KMS-11 (cell line): ENCODE data around the gene DUSP22.

Experiments
- H2AFZ ChIP-seq: fragments of 200-600 bp; sonication (generic); 2 replicates; pipeline ENCODE4 v1.6.1; 2016; ENCODE audit warnings: antibody characterized with exemption, mixed run types, low read depth
- H3K27ac ChIP-seq: fragments of 200-600 bp; sonication (generic); 2 replicates; pipeline ENCODE4 v1.6.1; 2016; ENCODE audit warnings: mild to moderate bottlenecking, mixed run types
- H3K27me3 ChIP-seq: fragments of 200-600 bp; sonication (generic); 2 replicates; pipeline ENCODE4 v1.6.1; 2017; ENCODE audit warnings: mild to moderate bottlenecking, low read depth, mixed run types, moderate library complexity; ENCODE audit not compliant: insufficient read depth
- H3K36me3 ChIP-seq: fragments of 200-600 bp; sonication (generic); 2 replicates; pipeline ENCODE4 v1.6.1; 2017; ENCODE audit warnings: mild to moderate bottlenecking, mixed run types; ENCODE audit not compliant: insufficient read depth
- H3K4me1 ChIP-seq: fragments of 200-600 bp; sonication (generic); 2 replicates; pipeline ENCODE4 v1.6.1; 2016; ENCODE audit warnings: mild to moderate bottlenecking, low read depth, mixed run types; ENCODE audit not compliant: poor library complexity, severe bottlenecking
- H3K4me2 ChIP-seq: fragments of 200-600 bp; sonication (generic); 2 replicates; pipeline ENCODE4 v1.7.0; 2016; ENCODE audit warnings: mild to moderate bottlenecking, mixed run types
- H3K4me3 ChIP-seq: fragments of 200-600 bp; sonication (generic); IDR thresholded peaks from 2 replicates; pipeline ENCODE4 v1.6.1; 2017; ENCODE audit warnings: low read depth, low read length, mixed read lengths; ENCODE audit not compliant: insufficient read depth
- H3K79me2 ChIP-seq: fragments of 200-600 bp; sonication (generic); 2 replicates; pipeline ENCODE4 v1.6.1; 2016; ENCODE audit warnings: low read depth, mixed run types; ENCODE audit not compliant: insufficient read depth
- H3K9ac ChIP-seq: fragments of 200-600 bp; sonication (generic); 2 replicates; pipeline ENCODE4 v1.6.1; 2016; ENCODE audit warnings: mild to moderate bottlenecking, mixed run types
- H4K20me1 ChIP-seq: fragments of 200-600 bp; sonication (generic); 2 replicates; pipeline ENCODE4 v1.6.1; 2016; ENCODE audit warnings: mild to moderate bottlenecking, mixed run types; ENCODE audit not compliant: insufficient read depth
- CTCF ChIP-seq: fragments of 200-600 bp; sonication (generic); conservative IDR thresholded peaks from 2 replicates; pipeline ENCODE4 v1.6.1; 2017; ENCODE audit warnings: low read depth, mild to moderate bottlenecking, antibody characterized with exemption, low read length, moderate library complexity, mixed read lengths

The DUSP22 gene

DNA sequence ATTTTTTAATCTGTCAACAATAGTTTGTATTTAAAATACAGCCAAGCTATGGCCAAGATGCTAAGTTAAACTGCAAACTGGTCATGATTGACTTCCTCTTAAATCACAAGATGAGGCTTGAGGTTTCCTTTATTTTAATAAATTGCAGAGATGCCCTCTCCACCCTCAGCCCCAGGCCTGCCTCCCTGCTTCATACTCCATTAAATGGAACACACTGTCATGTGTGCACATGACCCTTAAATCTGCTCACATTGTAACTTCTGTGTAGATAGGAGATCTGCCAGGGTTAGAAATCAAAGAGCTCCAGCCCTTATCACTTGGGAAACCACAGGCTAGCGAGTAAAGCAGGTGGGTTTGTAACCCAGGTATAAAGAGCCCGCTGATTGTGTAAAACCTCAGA is 20.8 kb downstream of the DUSP22 start:
- Histone ChIP-seq H3K79me2 (peaks cover 71% of the 10 kb centered on the region), H3K4me2 (peak overlapping the region; percentile 95), H3K36me3 (no peaks in the 10 kb centered on the region)

GRCh38 chr6:313917-314316 is 21.6 kb downstream of the DUSP22 start:
- H3K4me2 ChIP-seq: peak overlapping the region; percentile 95
- peaks cover 100% of the 10 kb centered on the region for H3K4me1 ChIP-seq
- no peak overlapping the region for H2AFZ ChIP-seq
- H3K79me2 ChIP-seq: peaks cover 70% of the 10 kb centered on the region
- H3K36me3 ChIP-seq: no peaks in the 10 kb centered on the region
- H3K27ac ChIP-seq: peak overlapping the region; percentile 92
- H3K27me3 ChIP-seq: no peaks in the 10 kb centered on the region
- H3K9ac ChIP-seq: peak overlapping the region; percentile 20; the same call in 1 of the 2 replicates
- TF ChIP-seq CTCF: no peak
- H3K4me3 ChIP-seq: no peak overlapping the region
- no peaks in the 10 kb centered on the region for H4K20me1 ChIP-seq

More for the DNA sequence above, 20.8 kb downstream of the DUSP22 start:
- 0 out of 2 replicates have a peak overlapping the region, but pooled peaks have one; percentile 0 for H2AFZ ChIP-seq
- H3K4me1 ChIP-seq: peaks cover 100% of the 10 kb centered on the region
- no peak for TF ChIP-seq CTCF
- peak overlapping the region; percentile 20; the same call in 1 of the 2 replicates for H3K9ac ChIP-seq
- no peaks in the 10 kb centered on the region for H3K27me3 ChIP-seq
- H3K27ac ChIP-seq: peak overlapping the region; percentile 92
- H4K20me1 ChIP-seq: no peaks in the 10 kb centered on the region
- H3K4me3 ChIP-seq: no peak overlapping the region

GRCh38 chr6:314377-314776 is 22.1 kb downstream of the DUSP22 start:
- Histone ChIP-seq H2AFZ (no peak overlapping the region), H3K27me3 (no peaks in the 10 kb centered on the region), H3K4me3 (no peak overlapping the region), H3K36me3 (no peaks in the 10 kb centered on the region), H3K4me2 (peak overlapping the region; percentile 95; the same call in 1 of the 2 replicates), H3K79me2 (peaks cover 67% of the 10 kb centered on the region), H4K20me1 (no peaks in the 10 kb centered on the region), H3K9ac (no peak overlapping the region), H3K4me1 (peaks cover 100% of the 10 kb centered on the region), H3K27ac (peak overlapping the region; percentile 92; the same call in 1 of the 2 replicates)
- no peak for TF ChIP-seq CTCF

DNA sequence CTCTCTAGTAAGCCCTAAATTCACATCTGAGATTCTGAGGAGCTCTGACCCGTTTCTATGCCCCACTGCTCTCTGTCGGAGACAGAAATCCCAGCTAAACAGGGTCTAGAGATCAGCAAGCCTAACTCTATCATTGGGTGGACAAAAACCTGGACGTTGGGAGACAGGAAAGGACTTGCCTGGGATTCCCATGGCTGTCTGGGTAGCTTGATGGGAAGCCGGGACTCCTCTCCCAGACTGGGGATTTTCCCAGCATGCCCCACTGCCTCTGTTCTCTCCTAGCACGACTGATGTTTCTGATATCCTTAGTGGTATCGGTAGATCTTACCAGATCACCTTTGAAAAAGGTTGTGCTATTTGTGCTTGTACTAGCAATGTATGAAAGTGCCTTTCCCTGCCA is 22.9 kb downstream of the DUSP22 start:
- Histone ChIP-seq H3K27me3 (no peaks in the 10 kb centered on the region), H2AFZ (no peak overlapping the region), H3K9ac (peak overlapping the region; percentile 64; the same call in 1 of the 2 replicates), H3K27ac (peak overlapping the region; percentile 92), H3K36me3 (no peaks in the 10 kb centered on the region), H3K4me2 (peak overlapping the region; percentile 95), H4K20me1 (no peaks in the 10 kb centered on the region), H3K79me2 (peaks cover 61% of the 10 kb centered on the region), H3K4me3 (no peak overlapping the region), H3K4me1 (peaks cover 100% of the 10 kb centered on the region)
- TF ChIP-seq CTCF: no peak
